H9 (cell line): ENCODE results near the gene ZNF280A. TPM values are rescaled to one million over a fixed set of nuclear protein-coding genes. Genes with fewer than 3 reads are reported as not detected.

Source experiments
- DNase-seq: peaks from one replicate; pipeline ENCODE4 v3.0.0-alpha.2; 2017
- H2AFZ ChIP-seq: one replicate; pipeline ENCODE4 v1.6.1; 2013; ENCODE audit warnings: mild to moderate bottlenecking, low read length, control low read depth, moderate library complexity
- H2AK5ac ChIP-seq: 2 replicates; pipeline ENCODE4 v1.6.1; 2013; ENCODE audit warnings: low read length, control low read depth, mixed read lengths; ENCODE audit not compliant: insufficient read length
- H2BK120ac ChIP-seq: one replicate; pipeline ENCODE4 v1.6.1; 2013; ENCODE audit warnings: low read depth, mild to moderate bottlenecking, low read length, control low read depth, inconsistent platforms; ENCODE audit not compliant: poor library complexity, severe bottlenecking
- H2BK12ac ChIP-seq: 2 replicates; pipeline ENCODE4 v1.6.1; 2013; ENCODE audit warnings: low read length, control low read depth, mixed read lengths, low read depth; ENCODE audit not compliant: insufficient read length
- H2BK15ac ChIP-seq: 2 replicates; pipeline ENCODE4 v1.6.1; 2013; ENCODE audit warnings: low read depth, low read length, control low read depth
- H2BK20ac ChIP-seq: one replicate; pipeline ENCODE4 v1.6.1; 2013; ENCODE audit warnings: low read depth, mild to moderate bottlenecking, low read length, control low read depth, inconsistent platforms; ENCODE audit not compliant: poor library complexity, severe bottlenecking
- H2BK5ac ChIP-seq: 2 replicates; pipeline ENCODE4 v1.6.1; 2013; ENCODE audit warnings: low read length, control low read depth, mixed read lengths; ENCODE audit not compliant: insufficient read length
- H3K14ac ChIP-seq: 2 replicates; pipeline ENCODE4 v1.6.1; 2013; ENCODE audit warnings: low read length, control low read depth; ENCODE audit not compliant: insufficient read depth
- H3K18ac ChIP-seq: 2 replicates; pipeline ENCODE4 v1.6.1; 2013; ENCODE audit warnings: low read depth, mild to moderate bottlenecking, mixed read lengths, low read length, control low read depth; ENCODE audit not compliant: insufficient read length
- H3K23ac ChIP-seq: 2 replicates; pipeline ENCODE4 v1.6.1; 2013; ENCODE audit warnings: low read length, control low read depth, mixed read lengths, low read depth; ENCODE audit not compliant: insufficient read length
- H3K23me2 ChIP-seq: 2 replicates; pipeline ENCODE4 v1.6.1; 2013; ENCODE audit warnings: low read depth, mild to moderate bottlenecking, mixed read lengths, low read length, control low read depth; ENCODE audit not compliant: insufficient read length, poor library complexity, severe bottlenecking
- H3K27ac ChIP-seq: 2 replicates; pipeline ENCODE4 v1.5.1; 2013; ENCODE audit warnings: low read length, control low read depth, mixed read lengths, low read depth; ENCODE audit not compliant: insufficient read length
- H3K27me3 ChIP-seq: 2 replicates; pipeline ENCODE4 v1.6.1; 2013; ENCODE audit warnings: low read length, control low read depth, inconsistent platforms; ENCODE audit not compliant: insufficient read depth
- H3K4ac ChIP-seq: 2 replicates; pipeline ENCODE4 v1.6.1; 2013; ENCODE audit warnings: low read depth, mild to moderate bottlenecking, control low read depth, inconsistent platforms, low read length, moderate library complexity
- H3K4me1 ChIP-seq: 2 replicates; pipeline ENCODE4 v1.6.1; 2013; ENCODE audit warnings: low read length, control low read depth, inconsistent platforms; ENCODE audit not compliant: insufficient read depth
- H3K4me2 ChIP-seq: 2 replicates; pipeline ENCODE4 v1.6.1; 2013; ENCODE audit warnings: low read length, control low read depth, mixed read lengths; ENCODE audit not compliant: insufficient read length, insufficient read depth
- H3K56ac ChIP-seq: 2 replicates; pipeline ENCODE4 v1.6.1; 2013; ENCODE audit warnings: low read depth, mild to moderate bottlenecking, mixed read lengths, low read length, control low read depth; ENCODE audit not compliant: insufficient read length
- H3K79me1 ChIP-seq: 2 replicates; pipeline ENCODE4 v1.6.1; 2013; ENCODE audit warnings: low read depth, mild to moderate bottlenecking, moderate library complexity, low read length, control low read depth, inconsistent platforms; ENCODE audit not compliant: insufficient read depth, poor library complexity, severe bottlenecking
- H3K79me2 ChIP-seq: 2 replicates; pipeline ENCODE4 v1.6.1; 2013; ENCODE audit warnings: low read length, control low read depth, inconsistent platforms; ENCODE audit not compliant: insufficient read depth
- H3K9ac ChIP-seq: 2 replicates; pipeline ENCODE4 v1.6.1; 2013; ENCODE audit warnings: low read length, control low read depth, mixed read lengths; ENCODE audit not compliant: insufficient read length; ENCODE audit errors: extremely low read depth
- H3K9me3 ChIP-seq: one replicate; pipeline ENCODE4 v1.6.1; 2013; ENCODE audit warnings: low read depth, low read length, inconsistent platforms; ENCODE audit not compliant: control insufficient read depth
- H3T11ph ChIP-seq: one replicate; pipeline ENCODE4 v1.6.1; 2013; ENCODE audit warnings: mild to moderate bottlenecking, low read length, control low read depth, inconsistent platforms
- H4K20me1 ChIP-seq: one replicate; pipeline ENCODE4 v1.6.1; 2013; ENCODE audit not compliant: control insufficient read depth, insufficient read length, insufficient read depth
- H4K5ac ChIP-seq: 2 replicates; pipeline ENCODE4 v1.6.1; 2013; ENCODE audit warnings: low read depth, mild to moderate bottlenecking, mixed read lengths, low read length, control low read depth; ENCODE audit not compliant: insufficient read length
- H4K8ac ChIP-seq: replicated peaks from 2 replicates; pipeline ENCODE4 v1.6.1; 2013; ENCODE audit warnings: low read length, control low read depth, mixed read lengths, low read depth; ENCODE audit not compliant: insufficient read length
- H4K91ac ChIP-seq: 2 replicates; pipeline ENCODE4 v1.6.1; 2013; ENCODE audit warnings: low read depth, mild to moderate bottlenecking, moderate library complexity, mixed read lengths, low read length, control low read depth; ENCODE audit not compliant: insufficient read length
- H3K27ac Mint-ChIP-seq, 3 experiments: 2 replicates in 2 of 3; 3 replicates in 1 of 3; pipeline ENCODE4 v1.8.0; 2020 to 2021; ENCODE audit warnings: mixed read lengths in 3 of 3, mild to moderate bottlenecking in 1 of 3, moderate library complexity in 1 of 3
- H3K27me3 Mint-ChIP-seq: 2 replicates; pipeline ENCODE4 v1.8.0; 2021; ENCODE audit warnings: low read depth, mild to moderate bottlenecking, moderate library complexity, mixed read lengths
- H3K36me3 Mint-ChIP-seq, 3 experiments: 2 replicates in 2 of 3; 3 replicates in 1 of 3; pipeline ENCODE4 v1.8.0; 2020 to 2021; ENCODE audit warnings: low read depth in 3 of 3, mixed read lengths in 3 of 3; ENCODE audit not compliant: insufficient read depth in 1 of 3
- H3K4me1 Mint-ChIP-seq, 2 experiments: 2 replicates each; pipeline ENCODE4 v1.8.0; 2020; ENCODE audit warnings: mixed read lengths in 2 of 2
- H3K4me3 Mint-ChIP-seq, 2 experiments: 2 replicates in 1 of 2; 3 replicates in 1 of 2; pipeline ENCODE4 v1.8.0; 2020 to 2021; ENCODE audit warnings: mild to moderate bottlenecking in 2 of 2, mixed read lengths in 2 of 2, moderate library complexity in 1 of 2
- H3K9me3 Mint-ChIP-seq, 2 experiments: 2 replicates in 1 of 2; 3 replicates in 1 of 2; pipeline ENCODE4 v1.8.0; 2020; ENCODE audit warnings: mild to moderate bottlenecking in 2 of 2, mixed read lengths in 2 of 2, moderate library complexity in 1 of 2
- CTCF ChIP-seq: fragments of 200-600 bp; sonication (generic); conservative IDR thresholded peaks from 3 replicates; pipeline ENCODE4 v1.8.0; 2021; ENCODE audit warnings: antibody characterized with exemption, mild to moderate bottlenecking
- WGBS: extraction: QIAGEN DNeasy Blood & Tissue Kit; methylation state at CpG from one replicate; pipeline ENCODE4 v1.1.7; 2013; ENCODE audit warnings: missing lambda C conversion rate, low lambda C conversion rate, mixed read lengths; ENCODE audit not compliant: insufficient read length; ENCODE audit errors: extremely low coverage; 5-methylcytosine and 5-hydroxymethylcytosine counted together
- total RNA-seq: library from RNA; stranded (reverse); gene quantifications from 2 replicates; pipeline ENCODE4 v1.2.1, GENCODE V29; 2021

Gene ZNF280A
- total RNA-seq, 1 experiment from 2014 or later: 0.13 TPM

- Histone ChIP-seq H4K8ac (no peak overlapping the region), H3K27ac (no peak overlapping the region), H3K9ac (no peak overlapping the region), H2AFZ (no peak overlapping the region), H3K79me2 (no peaks in the 10 kb centered on the region), H3K18ac (no peak overlapping the region), H3K4me1 (no peaks in the 10 kb centered on the region), H3K79me1 (no peaks in the 10 kb centered on the region), H3K23ac (no peak overlapping the region), H3K14ac (no peak overlapping the region), H3K9me3 (no peaks in the 10 kb centered on the region), H2BK120ac (no peak overlapping the region), H4K5ac (no peak overlapping the region), H4K91ac (no peak overlapping the region), H3T11ph (no peak overlapping the region), H3K4me2 (no peak overlapping the region), H3K4ac (no peak overlapping the region), H4K20me1 (no peaks in the 10 kb centered on the region), H2BK5ac (no peak overlapping the region), H2BK20ac (no peak overlapping the region), H3K23me2 (no peaks in the 10 kb centered on the region), H3K27me3 (peaks cover 8% of the 10 kb centered on the region; the same call in 1 of the 2 replicates), H2BK15ac (no peak overlapping the region), H2AK5ac (no peak overlapping the region), H2BK12ac (no peak overlapping the region), H3K56ac (no peak overlapping the region)
- Mint-ChIP-seq H3K4me1 (no peaks in the 10 kb centered on the region), H3K36me3 (no peaks in the 10 kb centered on the region), H3K4me3 (no peak overlapping the region), H3K27ac (no peak overlapping the region), H3K9me3 (peaks cover 5 to 14% of the 10 kb centered on the region in 2 experiments; a peak in 3 of 5 replicates), H3K27me3 (peaks cover 96% of the 10 kb centered on the region)
- no peak for DNase-seq
- no CpG with 5 or more reads among the region's 1 CpG for WGBS
- TF ChIP-seq CTCF: no peak
Measured at GRCh38 chr22:22536916-22537315, 16.8 kb upstream of the ZNF280A start.
